ENCODE results near the gene LEPR.

DNA sequence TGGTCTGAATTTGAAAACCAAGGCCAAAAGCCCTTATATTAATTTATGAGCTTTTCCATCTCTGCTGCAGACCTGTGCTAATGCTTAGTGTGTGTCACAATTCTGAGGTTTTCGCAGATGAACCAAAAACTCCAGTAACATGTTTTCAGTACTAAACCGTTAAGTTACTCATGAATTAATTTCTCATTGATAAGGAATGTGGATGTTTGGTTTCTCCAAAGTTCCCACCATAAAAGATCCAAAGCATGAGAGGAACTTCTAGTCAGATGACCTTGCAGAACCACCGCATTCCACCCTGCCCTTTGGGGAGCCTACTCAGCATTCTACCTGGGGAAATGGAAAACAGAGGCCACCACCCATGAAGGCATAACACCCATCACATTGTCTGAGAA lies 7.5 kb upstream of the LEPR start:
- TF ChIP-seq POLR2A (IDR thresholded peaks at IDR 0.05; ENCODE audit: low read depth), result no peak
- TF ChIP-seq POLR2AphosphoS5 (IDR thresholded peaks at IDR 0.05), result no peak
- TF ChIP-seq CTCF (IDR thresholded peaks at IDR 0.05), result no peak

All from esophagus muscularis mucosa (tissue), 3 donors.